Measurements from ENCODE around the gene SLC38A6. TPM values are rescaled to one million over a fixed set of nuclear protein-coding genes. Genes with fewer than 3 reads are reported as not detected.

The SLC38A6 gene
- 4.2 and 11.4 TPM in 2 replicates for total RNA-seq (2014; rRNA removed; shearing (Covaris generic); ENCODE audit: low replicate concordance)

DNA sequence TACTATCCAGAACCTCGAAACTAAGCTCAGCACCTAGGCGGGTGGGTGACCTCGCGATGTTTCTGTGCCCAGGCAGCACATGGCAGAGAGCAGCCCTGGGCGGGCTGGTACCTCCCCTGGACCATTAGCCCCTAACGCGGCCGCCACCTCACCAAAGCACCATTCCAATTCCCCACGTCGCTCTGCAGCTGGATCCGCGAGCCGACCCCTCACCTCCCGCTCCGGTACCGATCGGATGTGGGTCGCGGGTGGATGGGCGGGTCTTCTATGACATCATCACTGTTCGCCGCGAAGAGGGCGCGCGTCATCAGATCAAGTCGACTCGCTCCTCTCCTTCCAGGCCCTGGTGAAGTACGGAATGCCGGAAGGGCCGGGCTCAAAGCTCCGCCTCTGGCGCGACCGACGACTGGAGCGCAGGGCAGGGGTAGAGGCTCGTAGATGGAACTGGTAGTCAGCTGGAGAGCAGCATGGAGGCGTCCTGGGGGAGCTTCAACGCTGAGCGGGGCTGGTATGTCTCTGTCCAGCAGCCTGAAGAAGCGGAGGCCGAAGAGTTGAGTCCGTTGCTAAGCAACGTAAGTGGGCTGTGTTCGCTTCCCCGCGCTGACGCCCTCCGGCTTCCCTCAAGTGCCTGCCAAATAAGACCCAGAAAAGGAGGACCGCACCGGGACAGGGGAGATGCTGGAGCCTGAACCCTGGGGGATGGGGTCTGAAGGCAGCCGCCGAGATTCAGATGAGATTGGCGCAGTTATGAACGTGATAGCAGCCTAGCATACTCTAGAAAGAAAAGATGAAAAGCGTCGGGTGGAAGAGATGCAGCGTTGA lies at the start of gene SLC38A6, which contains the start of gene TRMT5:
TSS of gene SLC38A6 (plus strand) at position 435 of the 822 bp plus-strand sequence. CDS start at position 468, 33 bp downstream.
TSS of gene TRMT5 (minus strand) at position 269 of the 822 bp plus-strand sequence. CDS start at position 163, 106 bp downstream.
- H3K9me3 ChIP-seq = no peaks in the 10 kb centered on the region

DNA sequence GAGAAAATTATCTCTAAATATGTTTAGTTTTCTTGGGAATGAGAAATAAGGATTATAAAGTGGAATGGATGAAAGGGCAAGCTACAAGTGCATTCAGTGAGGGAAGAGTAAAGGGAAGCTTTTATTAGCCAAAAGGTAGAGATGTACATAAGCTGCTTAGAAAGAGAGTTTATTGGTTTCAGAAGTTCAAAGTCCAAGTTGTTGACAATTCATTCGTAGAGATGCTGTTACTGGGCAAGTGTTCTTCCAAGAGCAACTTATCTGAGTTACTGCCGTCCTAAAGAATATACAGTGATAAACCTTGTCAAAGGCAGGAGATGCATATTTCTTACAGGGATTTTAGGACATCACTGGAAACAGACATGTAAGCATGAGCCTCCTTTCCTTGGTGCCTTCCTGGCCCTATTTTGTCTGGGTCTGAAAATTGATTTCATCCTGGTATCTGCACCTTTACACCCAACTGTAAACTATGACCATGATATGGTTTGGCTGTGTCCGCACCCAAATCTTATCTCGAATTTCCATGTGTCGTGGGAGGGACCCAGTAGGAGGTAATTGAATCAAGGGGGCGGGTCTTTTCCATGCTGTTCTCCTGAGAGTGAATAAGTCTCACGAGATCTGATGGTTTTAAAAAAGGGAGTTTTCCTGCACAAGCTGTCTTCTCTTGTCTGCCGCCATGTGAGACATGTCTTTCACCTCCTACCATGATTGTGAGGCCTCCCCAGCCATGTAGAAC lies 47.0 kb upstream of the SLC38A6 start:
- DNase-seq = no peak
- Histone ChIP-seq H3K4me3 (no peak overlapping the region), H3K9me3 (no peaks in the 10 kb centered on the region), H3K36me3 (no peaks in the 10 kb centered on the region), H3K27me3 (no peaks in the 10 kb centered on the region)

More for the DNA sequence above, at the start of gene SLC38A6, which contains the start of gene TRMT5:
- DNase-seq = peak; percentile 92
- H3K36me3 ChIP-seq = peaks cover 27% of the 10 kb centered on the region
- H3K27me3 ChIP-seq = no peaks in the 10 kb centered on the region
- peak within 1 kb of the TSS; percentile 92 for H3K4me3 ChIP-seq

DNA sequence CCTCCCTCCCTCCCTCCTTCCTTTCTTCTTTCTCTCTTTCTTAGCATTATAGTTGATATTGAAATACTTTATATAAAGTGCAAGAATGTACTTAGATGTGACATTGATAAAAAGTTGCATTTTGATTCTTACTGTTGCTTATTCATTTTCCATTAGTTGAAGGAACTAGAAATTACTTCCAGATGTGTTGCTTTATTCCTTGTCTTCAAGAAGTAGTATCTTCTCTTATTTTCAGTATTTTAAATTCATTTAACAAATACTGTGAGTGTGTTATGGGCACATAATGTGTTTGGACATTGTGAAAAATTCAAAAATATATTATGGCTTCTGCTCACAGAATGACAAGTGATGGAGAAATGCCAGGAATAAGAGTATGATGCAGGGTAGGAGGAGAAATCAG lies 45.7 kb upstream of the SLC38A6 start:
- no peaks in the 10 kb centered on the region for H3K9me3 ChIP-seq
- no peaks in the 10 kb centered on the region for H3K36me3 ChIP-seq
- DNase-seq = no peak
- no peaks in the 10 kb centered on the region for H3K27me3 ChIP-seq
- H3K4me3 ChIP-seq = no peak overlapping the region

DNA sequence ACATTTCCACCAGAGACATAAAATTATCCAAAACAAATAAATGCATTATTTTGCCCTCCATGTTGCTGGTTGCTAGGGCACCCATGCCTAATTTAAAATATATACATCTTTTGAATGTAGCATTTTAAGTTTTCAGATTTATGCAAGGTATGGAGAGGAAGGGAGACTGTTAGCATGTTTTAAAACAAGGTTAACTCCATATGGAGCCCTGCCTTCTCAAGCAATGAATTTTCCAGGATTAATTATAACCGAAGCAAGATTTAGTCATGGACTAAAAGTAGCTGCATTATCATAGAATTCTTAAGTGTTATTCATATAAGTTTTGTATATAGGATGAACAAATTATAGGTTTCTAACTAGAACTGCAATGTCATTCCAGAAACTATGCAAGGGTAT lies 37.4 kb upstream of the SLC38A6 start:
- Histone ChIP-seq H3K36me3 (no peaks in the 10 kb centered on the region), H3K4me3 (no peak overlapping the region), H3K9me3 (no peaks in the 10 kb centered on the region), H3K27me3 (no peaks in the 10 kb centered on the region)
- no peak for DNase-seq

DNA sequence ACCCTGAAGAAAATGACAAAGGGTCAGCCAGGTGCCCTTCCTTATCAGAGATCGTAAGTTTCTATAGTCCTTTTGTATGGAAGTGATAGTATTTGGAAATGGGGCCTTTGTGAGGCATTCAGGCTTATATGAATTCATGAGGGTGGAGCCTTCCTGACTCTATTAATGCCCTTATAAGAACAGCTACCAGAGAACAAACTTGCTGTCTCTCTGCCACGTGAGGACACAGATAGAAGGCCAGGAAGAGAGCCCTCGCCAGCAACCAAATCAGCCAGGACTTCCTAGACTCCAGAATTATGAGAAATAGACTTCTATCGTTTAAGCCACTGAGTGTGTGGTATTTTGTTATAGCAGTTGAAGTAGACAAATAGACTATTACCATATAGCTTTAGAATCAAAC lies 36.8 kb upstream of the SLC38A6 start:
- no peak for DNase-seq
- Histone ChIP-seq H3K9me3 (no peaks in the 10 kb centered on the region), H3K27me3 (no peaks in the 10 kb centered on the region), H3K36me3 (no peaks in the 10 kb centered on the region), H3K4me3 (no peak overlapping the region)

DNA sequence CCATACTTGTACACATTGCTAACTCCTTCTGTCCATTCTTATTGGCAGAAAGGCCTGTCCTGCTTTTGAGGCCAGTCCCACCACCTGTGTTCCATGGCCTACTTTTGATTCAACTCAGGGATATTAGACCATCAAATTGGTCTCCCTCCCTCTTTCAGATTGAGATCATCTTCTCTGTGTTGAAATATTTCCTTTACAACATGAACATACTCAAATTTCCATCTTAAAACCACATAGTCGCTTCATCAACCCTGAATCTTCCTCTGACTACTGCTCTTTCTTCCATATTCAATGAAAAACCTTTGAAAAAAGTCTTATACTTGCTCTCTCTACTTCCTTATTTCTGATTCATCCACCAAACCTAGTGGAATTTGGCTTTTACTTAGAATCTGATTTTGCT lies 35.1 kb upstream of the SLC38A6 start:
- Histone ChIP-seq H3K4me3 (no peak overlapping the region), H3K27me3 (no peaks in the 10 kb centered on the region), H3K9me3 (no peaks in the 10 kb centered on the region), H3K36me3 (no peaks in the 10 kb centered on the region)
- DNase-seq = no peak

DNA sequence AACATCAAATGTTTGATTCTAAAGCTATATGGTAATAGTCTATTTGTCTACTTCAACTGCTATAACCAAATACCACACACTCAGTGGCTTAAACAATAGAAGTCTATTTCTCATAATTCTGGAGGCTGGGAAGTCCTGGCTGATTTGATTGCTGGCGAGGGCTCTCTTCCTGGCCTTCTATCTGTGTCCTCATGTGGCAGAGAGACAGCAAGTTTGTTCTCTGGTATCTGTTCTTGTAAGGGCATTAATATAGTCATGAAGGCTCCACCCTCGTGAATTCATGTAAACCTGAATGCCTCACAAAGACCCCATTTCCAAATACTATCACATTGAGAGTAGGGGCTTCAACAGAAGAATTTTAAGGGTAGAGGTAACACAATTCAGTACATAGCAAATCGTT lies 34.3 kb upstream of the SLC38A6 start:
- Histone ChIP-seq H3K9me3 (no peaks in the 10 kb centered on the region), H3K36me3 (no peaks in the 10 kb centered on the region), H3K27me3 (no peaks in the 10 kb centered on the region), H3K4me3 (no peak overlapping the region)
- no peak for DNase-seq

DNA sequence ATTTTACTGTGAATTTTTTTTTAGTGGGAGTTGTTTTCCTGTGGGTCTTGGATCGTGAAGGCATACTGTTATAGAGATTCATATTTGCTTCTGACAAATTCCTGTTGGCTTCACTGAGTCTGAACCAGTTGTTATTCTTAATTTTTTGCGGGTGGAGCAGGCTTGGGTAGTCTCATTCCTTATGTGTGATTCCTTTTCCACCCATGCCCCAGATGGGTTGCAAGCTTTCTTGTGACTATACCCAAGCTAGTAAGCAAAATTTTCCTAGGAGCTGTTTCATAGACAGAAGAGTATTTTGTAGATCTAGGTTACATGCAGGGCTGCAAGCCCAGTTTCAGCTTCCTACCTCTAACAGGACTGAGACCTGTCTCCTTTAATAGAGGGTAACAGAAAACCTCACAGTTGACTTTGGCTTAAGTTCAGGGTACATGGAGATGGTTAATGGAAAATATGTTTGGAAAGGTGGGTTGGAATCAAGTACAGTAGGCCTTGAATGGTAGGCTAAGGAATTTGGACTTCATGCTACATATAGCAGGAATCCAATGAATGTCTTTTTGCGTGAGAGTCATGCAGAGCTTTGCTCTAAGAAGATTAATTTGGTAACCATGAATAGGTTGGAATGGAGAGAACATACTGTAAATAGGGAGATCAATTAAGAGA lies 29.1 kb upstream of the SLC38A6 start:
- H3K36me3 ChIP-seq = no peaks in the 10 kb centered on the region
- H3K27me3 ChIP-seq = no peaks in the 10 kb centered on the region
- peaks cover 8% of the 10 kb centered on the region; the same call in 1 of the 2 replicates for H3K9me3 ChIP-seq
- no peak for DNase-seq
- H3K4me3 ChIP-seq = no peak overlapping the region

DNA sequence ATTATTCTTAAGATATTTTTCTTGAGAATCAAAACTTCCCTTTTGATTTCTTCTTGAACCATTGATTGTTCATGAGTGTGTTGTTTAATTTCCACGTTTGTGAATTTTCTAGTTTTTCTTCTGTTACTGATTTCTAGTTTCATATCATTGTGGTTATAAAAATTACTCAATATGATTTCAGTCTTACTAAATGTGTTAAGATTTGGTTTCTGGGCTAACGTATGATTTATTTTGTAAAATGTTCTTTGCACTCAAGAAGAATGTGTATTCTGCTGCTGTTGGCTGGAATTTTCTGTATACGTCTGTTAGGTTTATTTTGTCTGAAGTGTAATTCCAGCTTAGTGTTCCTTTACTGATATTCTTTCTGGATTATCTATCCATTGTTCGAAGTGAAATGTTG lies 24.8 kb upstream of the SLC38A6 start:
- DNase-seq = no peak
- Histone ChIP-seq H3K36me3 (no peaks in the 10 kb centered on the region), H3K27me3 (no peaks in the 10 kb centered on the region), H3K9me3 (peaks cover 14% of the 10 kb centered on the region; the same call in 1 of the 2 replicates), H3K4me3 (no peak overlapping the region)

DNA sequence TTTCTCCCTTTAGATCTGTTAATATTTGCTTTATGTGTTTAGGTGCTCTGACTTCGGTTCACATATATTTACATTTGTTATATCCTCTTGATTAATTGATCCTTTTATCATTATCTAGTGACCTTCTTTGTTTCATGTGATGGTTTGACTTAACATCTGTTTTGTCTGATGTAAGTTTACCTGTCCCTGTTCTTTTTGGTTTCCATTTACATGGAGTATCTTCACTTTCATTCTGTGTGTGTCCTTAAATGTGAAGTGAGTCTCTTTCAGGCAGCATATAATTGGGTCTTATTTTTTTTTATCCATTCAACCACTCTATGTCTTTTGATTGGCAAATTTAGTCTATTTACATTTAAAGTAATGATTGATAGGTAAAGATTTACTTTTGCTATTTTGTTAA lies 24.4 kb upstream of the SLC38A6 start:
- H3K9me3 ChIP-seq = peaks cover 14% of the 10 kb centered on the region; the same call in 1 of the 2 replicates
- no peaks in the 10 kb centered on the region for H3K27me3 ChIP-seq
- no peak for DNase-seq

DNA sequence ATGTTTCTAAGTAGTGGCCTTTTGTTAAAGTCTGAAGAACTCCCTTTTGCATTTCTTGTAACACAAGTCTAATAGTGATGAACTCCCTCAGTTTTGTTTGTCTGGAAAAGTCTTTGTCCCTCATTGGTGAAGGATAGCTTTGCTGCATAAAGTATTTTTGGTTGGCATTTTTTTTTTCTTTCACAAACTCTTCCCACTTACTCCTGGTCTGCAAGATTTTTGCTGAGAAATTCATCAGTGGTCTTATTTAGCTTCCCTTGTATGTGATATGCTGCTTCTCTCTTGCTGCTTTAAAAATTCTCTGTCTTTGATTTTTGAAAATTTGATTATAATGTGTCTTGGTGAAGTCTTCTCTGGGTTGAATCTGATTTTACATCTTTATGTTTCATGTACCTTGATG lies 22.9 kb upstream of the SLC38A6 start:
- no peak overlapping the region for H3K4me3 ChIP-seq
- no peaks in the 10 kb centered on the region for H3K27me3 ChIP-seq
- peaks cover 14% of the 10 kb centered on the region; the same call in 1 of the 2 replicates for H3K9me3 ChIP-seq
- no peaks in the 10 kb centered on the region for H3K36me3 ChIP-seq
- no peak for DNase-seq

More for the DNA sequence above, 24.4 kb upstream of the SLC38A6 start:
- H3K36me3 ChIP-seq = no peaks in the 10 kb centered on the region
- no peak overlapping the region for H3K4me3 ChIP-seq

DNA sequence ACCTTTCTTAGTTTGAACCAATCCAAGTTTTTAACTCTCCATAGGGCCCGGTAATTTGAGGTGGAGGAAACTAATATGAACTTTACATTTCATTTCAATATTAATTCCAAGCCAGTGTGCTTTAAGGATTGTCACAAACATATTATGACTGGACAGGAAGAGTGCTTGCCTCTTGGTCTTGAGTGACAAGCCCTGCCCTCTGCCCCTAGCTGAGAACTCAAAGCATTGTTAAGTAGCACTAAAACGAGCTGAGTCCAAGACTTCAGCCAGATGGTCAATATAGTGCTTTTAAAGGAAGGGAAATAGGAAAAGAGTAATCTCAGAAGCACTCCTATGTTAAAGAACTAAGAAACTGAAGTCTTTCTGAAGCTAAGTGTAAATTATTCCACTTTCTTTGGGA lies 17.3 kb upstream of the SLC38A6 start:
- no peak for DNase-seq
- no peaks in the 10 kb centered on the region for H3K36me3 ChIP-seq
- peaks cover 2% of the 10 kb centered on the region; the same call in 1 of the 2 replicates for H3K9me3 ChIP-seq
- H3K4me3 ChIP-seq = no peak overlapping the region
- no peaks in the 10 kb centered on the region for H3K27me3 ChIP-seq

DNA sequence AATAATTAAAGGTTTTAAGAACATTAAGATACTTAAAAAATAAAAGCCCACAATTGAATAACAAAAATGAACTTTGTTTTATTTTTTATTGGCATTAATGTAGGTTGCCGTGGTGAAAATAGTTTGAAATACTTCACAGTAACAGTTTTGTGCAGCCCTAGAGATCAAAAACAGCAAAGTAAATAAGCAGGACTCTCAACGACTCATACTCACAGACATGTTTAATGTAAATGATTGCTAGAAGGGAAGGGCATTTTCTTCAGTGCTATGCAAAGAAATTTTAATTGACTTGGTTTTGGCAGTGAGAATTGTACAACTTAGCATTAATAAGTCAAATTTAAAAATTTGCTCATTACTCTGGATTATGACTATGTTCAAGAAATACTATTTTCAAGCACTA lies 16.1 kb upstream of the SLC38A6 start:
- H3K36me3 ChIP-seq = no peaks in the 10 kb centered on the region
- no peak overlapping the region for H3K4me3 ChIP-seq
- no peak for DNase-seq
- H3K9me3 ChIP-seq = no peaks in the 10 kb centered on the region
- H3K27me3 ChIP-seq = no peaks in the 10 kb centered on the region

DNA sequence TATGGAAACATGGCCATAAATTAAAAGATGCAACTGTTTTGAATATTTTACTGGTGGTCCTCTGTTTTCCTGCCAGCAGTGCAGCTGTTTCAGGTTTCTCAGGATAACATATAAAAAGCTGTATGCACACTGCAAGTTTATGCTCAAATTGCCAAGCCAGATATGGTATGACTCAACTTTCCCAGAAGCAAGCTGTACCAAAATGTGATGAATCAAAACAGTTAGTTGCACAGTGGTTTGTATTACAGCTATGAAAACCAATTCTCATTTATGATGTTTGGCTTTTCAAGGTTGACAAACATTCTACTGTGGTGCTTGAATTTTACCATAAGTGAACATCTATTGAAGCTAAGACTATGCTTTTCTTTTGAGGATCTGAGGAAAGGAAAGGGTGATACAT lies 15.6 kb upstream of the SLC38A6 start:
- no peak for DNase-seq
- Histone ChIP-seq H3K27me3 (no peaks in the 10 kb centered on the region), H3K36me3 (no peaks in the 10 kb centered on the region), H3K4me3 (no peak overlapping the region), H3K9me3 (no peaks in the 10 kb centered on the region)

DNA sequence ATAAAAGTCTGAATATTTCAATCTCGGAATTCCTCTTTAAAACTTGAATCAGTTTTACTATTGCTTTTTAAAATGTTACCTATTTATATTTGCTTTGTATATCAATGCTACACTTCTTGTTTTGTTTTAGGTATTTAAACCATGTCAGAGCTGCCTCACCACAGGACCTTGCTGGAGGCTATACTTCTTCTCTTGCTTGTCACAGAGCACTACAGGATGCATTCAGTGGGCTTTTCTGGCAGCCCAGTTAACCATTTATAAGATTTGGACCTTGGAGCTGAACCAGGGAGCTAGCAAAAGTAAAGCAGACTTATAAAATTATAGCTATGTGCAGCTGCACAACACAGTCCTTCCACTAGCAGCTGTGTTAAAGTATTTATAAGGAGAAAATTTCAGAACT lies 12.9 kb upstream of the SLC38A6 start:
- no peak for DNase-seq
- Histone ChIP-seq H3K36me3 (no peaks in the 10 kb centered on the region; the same call in 1 of the 2 replicates), H3K4me3 (no peak overlapping the region), H3K9me3 (no peaks in the 10 kb centered on the region), H3K27me3 (no peaks in the 10 kb centered on the region)

DNA sequence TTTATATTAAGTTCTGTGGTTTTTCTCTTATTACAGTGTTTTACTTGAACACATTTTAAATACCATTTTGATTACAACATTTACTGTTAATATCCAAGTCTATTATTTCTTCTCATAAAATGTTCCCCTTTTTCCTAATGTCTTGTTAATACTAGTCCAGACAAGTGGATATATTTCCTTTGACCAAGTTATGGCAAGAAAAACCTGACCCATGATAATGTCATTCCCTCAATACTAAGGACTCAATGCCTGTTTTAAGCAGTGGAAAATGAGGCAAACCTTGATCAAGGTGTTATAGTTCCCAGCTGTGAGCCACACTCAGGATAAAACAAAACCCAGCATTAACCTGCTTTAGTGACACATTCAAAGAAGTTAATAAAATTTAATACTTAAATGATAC lies 12.4 kb upstream of the SLC38A6 start:
- no peaks in the 10 kb centered on the region for H3K27me3 ChIP-seq

DNA sequence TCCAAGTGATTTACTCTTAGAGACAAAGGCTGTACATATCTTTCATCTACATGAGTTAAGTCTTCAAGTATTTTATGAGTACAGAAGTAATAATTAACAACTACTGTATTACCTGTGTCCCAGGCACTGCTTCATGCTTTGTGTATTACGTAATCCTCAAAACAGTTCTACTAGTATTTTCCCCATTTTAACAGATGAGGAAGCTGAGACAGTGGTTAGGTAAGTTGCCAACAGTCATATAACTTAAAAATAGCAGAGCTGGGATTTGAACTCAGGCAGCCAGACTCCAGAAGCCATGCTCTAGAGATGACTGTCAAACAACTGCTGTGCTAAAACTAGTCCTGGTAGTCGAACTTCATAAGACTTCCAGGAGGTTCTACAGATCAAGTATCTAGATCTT lies 10.9 kb upstream of the SLC38A6 start:
- Histone ChIP-seq H3K9me3 (no peaks in the 10 kb centered on the region), H3K36me3 (peaks cover under 1% of the 10 kb centered on the region; the same call in 1 of the 2 replicates), H3K27me3 (no peaks in the 10 kb centered on the region), H3K4me3 (no peak overlapping the region)
- DNase-seq = no peak

More for the DNA sequence above, 12.4 kb upstream of the SLC38A6 start:
- Histone ChIP-seq H3K4me3 (no peak overlapping the region), H3K36me3 (no peaks in the 10 kb centered on the region; the same call in 1 of the 2 replicates), H3K9me3 (no peaks in the 10 kb centered on the region)
- DNase-seq = no peak

All from MG63 (cell line).